ENCODE results near the gene LRRC47.

The LRRC47 gene

DNA sequence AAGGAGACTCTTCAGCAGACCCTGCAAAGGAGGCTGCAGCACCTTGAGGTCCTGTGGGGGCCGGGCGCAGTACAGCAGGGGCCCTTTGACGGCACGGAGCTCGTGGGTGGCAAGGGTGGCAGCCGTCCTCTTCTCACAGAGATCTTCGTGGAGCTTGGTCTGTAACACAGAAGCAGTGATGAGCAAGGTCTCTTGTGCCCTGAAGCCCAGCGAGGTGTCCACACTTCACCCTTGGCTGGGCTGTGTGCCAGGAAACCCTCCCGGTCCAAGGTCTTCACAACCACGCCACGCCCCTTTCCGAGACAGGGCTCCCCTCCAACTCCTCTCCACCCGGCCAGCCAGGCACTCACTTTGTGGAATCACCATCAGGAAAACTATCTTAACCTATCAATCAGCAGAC, 11.3 kb downstream of the LRRC47 start:
- TF ChIP-seq GATA3 (IDR thresholded peaks at IDR 0.05; ENCODE audit: low read depth, low read length) (no peak), GATA2 (IDR thresholded peaks at IDR 0.05; ENCODE audit: low read depth, low read length) (no peak)

DNA sequence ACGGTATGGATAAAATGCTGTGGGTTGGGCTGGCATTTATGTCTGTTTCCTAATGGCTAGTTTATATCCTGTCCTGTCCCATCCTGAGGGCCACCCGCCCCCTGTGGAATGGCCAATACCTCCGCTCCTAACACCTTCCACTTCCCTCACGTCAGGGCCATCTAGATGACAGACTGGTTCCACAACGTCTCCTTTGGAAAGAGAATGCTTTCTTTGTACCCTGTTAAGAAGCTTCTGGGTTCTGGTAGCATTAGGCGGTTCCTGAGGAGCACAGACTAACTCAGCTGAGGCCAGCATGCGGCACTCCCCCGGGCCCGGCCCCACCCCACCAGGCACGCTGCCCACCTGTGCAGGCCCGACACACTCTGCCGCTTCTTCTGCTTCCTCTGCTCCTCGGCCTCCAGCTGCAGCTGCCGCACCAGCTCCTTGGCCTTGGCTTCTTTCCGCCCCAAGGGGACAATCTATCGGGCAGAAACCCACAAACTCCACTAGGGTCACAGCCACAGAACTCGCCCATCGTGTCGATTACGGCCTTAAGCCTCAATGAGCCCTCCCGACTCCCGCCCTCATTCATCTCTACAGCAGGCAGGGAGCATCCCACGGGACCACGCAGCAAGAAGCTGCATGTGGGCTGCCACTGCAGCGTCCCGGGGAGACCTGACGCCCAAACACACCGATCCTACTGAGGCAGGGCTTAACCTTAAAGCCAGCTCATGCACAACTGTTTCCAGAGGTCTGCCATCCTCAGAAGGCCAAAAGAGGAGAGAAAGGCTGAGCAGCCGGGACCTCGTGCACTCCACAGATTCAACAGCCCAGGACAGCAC, 12.4 kb downstream of the LRRC47 start:
- TF ChIP-seq GATA3 (IDR thresholded peaks at IDR 0.05; ENCODE audit: low read depth, low read length) (no peak), GATA2 (IDR thresholded peaks at IDR 0.05; ENCODE audit: low read depth, low read length) (no peak)

DNA sequence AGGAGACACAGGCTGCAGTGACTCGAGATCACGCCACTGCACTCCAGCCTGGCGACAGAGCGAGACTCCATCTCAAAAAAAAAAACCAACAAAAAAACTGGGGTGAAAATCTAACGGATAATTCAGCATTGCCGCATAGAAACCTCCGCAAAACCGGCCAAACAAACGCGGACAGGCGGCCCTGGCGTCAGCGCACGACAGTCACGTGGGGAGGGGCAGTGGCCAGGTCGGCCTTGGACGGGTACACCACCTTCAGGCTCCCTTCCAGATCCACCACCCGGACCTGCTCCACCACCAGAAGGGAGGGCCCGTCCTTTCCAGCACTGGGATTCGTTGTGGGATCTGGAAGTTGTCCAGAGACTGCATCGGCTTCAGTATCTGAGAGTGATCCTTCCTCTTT, 15.4 kb downstream of the LRRC47 start:
- no peak for TF ChIP-seq GATA2 (IDR thresholded peaks at IDR 0.05; ENCODE audit: low read depth, low read length)
- no peak for TF ChIP-seq GATA3 (IDR thresholded peaks at IDR 0.05; ENCODE audit: low read depth, low read length)

DNA sequence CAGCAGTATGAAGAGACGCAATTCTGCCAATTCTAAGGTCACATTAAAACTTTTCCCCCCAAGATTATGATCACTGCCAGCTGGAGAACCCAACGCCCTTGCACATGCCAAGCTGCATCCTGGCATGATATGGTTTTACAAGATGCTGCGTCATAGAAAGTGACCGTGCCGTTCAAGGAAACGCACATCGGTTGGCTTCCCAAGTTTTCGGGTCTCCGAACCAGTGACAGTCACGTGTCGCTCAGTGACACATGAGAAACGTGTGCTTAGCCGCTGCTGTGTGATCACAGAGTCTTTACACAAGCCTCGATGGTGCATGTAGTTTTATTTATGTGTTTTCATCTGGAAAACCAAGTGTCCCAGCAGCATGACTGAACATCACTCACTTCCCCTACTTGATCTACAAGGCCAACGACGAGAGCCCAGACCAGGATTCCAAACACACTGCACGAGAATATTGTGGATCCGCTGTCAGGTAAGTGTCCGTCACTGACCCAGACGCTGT, 16.3 kb downstream of the LRRC47 start:
- no peak for TF ChIP-seq GATA3 (IDR thresholded peaks at IDR 0.05; ENCODE audit: low read depth, low read length)
- TF ChIP-seq GATA2 (IDR thresholded peaks at IDR 0.05; ENCODE audit: low read depth, low read length), result no peak

DNA sequence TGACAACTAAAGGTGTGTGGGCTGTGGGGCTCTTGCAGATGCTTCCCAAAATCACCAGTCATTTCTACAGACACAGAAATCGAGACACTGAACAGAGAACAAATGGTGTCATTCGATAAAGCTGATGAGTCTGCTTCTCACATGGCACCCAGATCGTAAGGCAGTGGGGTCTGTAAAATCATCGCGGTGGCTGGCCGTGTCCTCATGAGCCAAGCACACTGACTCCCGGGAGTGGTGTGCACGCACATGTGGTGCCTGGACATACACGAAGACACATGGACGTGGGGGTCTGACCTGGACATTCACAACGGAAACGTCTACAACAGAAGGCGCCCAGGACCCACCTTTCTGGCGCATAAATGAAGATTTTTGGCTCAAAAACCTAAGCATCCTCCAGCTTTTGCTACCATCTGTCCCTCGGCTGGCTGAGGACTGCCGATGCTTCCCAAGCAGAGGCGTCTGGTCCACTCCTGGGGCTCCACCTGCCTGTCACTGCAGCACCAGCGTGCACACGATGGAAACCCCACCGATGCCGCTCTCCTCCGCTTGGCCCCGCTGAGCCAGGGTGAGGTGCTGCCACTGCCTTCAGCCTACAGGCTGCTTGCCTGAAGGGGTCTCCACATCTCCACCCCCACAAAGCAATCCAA, 16.9 kb downstream of the LRRC47 start:
- no peak for TF ChIP-seq GATA3 (IDR thresholded peaks at IDR 0.05; ENCODE audit: low read depth, low read length)
- TF ChIP-seq GATA2 (IDR thresholded peaks at IDR 0.05; ENCODE audit: low read depth, low read length), result no peak

DNA sequence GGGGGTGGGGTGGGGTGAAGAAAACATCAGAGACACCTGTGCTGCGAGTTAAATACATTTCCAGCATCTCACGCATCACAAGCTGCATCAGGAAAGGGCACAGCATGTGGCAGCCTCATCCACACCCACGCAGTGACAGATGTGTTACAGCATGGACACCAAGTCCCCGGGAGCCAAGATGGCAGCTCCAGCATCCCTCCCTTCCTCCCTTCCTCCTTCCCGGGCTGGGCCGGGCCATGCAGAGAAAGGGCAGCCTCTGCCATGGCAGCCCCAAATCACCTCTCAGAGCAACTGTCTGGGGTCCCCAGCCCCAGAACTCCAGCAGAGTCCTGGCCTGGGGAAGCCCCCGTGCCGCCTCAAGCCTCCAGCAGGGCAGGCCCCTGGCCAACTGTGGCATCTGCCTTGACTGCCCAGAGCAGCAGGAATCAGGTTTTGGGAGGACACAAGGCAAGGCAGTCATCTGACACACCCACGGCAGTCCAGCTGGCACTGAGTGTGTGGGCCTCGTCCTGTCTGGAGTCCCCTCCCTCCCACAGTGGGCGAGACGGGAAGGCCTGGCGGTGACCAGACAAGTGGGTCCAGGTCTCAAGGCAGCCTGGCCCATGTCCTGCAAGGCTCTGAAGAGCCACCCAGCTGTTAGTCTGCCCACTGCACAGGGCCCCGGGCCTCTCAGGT, 17.6 kb downstream of the LRRC47 start:
- TF ChIP-seq GATA2 (IDR thresholded peaks at IDR 0.05; ENCODE audit: low read depth, low read length) (no peak), GATA3 (IDR thresholded peaks at IDR 0.05; ENCODE audit: low read depth, low read length) (no peak)

DNA sequence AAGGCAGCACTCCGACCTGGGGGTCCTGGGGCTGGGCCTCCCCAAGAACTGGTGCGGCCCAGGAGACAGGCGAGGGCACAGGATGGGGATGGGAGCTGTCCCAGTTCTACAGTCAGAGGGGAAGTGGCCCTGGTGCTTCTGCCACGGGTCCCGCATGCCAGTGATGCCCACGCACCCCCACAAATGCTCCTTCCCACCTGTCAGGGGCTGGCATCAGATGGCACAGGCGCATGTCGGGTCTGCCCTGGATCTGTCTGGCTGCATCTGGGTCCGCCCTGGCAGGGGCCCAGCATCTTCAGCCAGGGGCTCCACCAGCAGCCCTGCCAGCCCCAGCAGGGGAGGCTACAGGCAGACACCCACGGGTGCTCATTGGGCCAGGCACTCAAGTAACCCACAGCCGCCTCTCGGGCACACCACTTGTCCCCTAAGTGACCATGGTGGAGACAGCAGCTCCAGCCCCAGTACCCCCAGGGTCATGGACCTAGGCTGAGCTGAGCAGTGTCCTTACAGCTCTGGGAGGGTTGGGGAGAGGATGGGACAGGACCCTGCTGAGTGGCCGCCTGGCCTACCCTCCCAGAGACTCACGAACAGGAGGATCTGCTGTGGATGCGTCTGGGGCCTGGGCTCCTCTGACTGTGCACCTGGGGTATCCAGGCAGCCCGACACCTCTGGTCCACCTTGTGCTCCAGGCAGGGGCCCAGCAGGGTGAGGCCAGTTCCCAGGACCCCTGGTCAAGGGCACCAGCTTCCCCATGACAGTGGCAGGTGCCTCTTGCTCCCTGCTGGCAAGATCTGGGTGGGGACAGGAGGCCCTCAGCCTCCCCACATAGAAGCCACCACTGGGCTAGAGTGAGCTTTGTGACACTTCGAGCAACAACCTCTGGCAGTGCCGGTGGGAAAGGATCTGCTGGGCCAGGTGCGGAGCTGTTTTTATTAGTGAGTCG, 18.4 kb downstream of the LRRC47 start:
- TF ChIP-seq GATA2 (IDR thresholded peaks at IDR 0.05; ENCODE audit: low read depth, low read length) (no peak), GATA3 (IDR thresholded peaks at IDR 0.05; ENCODE audit: low read depth, low read length) (no peak)

DNA sequence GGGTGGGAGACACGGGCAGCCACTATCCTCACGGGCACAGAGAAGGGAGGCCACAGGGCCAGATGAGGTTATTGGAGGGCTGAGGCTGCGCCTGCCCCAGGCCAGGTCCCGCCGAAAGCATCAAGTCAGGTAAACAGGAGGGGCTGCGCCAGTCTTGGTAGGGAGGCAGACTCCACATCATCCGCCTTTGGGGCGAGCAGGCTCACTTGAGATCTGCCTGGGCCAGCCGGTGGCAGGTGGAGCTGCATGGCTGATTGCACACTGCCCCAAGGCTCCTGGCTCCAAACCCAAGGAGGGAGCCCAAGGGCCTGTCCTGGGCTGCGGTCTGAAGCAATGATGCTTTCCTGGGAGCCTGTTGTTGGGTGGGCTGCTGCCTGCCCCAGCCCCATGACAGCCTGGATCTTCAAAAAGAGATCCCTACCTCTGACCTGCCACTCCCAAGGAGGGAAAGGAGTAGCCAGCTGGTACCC, 19.2 kb downstream of the LRRC47 start:
- TF ChIP-seq GATA3 (IDR thresholded peaks at IDR 0.05; ENCODE audit: low read depth, low read length) (no peak), GATA2 (IDR thresholded peaks at IDR 0.05; ENCODE audit: low read depth, low read length) (no peak)

DNA sequence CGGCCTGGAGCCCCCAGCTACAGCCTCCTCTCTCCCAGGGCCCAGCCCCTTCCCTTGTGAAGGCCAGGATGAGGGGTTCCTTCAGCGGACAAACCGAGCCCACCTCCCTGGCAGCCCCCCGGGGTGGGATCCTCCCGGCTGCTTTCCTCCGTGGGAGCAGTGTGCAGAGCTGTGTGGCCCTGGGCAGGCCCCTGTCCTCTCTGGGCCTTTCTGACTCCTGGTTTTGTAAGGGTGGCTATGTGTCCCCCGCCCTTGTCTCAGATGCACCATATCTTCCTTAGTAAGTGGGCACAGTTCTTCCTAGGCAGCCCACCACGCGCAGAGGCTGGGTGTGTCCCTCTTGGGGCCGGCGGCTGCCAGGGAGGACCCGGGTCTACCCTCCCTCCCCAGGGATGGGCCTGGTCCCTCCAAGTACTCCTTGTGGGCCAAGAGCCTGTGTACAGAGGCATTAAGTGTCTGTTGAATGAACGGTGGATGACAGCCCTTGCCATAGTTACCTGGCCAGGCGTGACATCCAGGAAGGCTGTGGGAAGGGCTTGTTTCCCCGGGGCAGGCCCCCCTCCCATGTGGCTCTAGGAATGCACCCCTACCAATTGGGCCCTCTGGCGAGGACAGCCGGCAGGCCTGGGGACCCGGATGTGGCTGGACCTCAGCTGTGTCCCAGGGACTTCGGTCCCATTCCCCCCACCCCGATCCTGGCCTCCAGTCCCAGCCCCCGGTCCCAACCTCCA, 19.9 kb downstream of the LRRC47 start:
- no peak for TF ChIP-seq GATA2 (IDR thresholded peaks at IDR 0.05; ENCODE audit: low read depth, low read length)
- TF ChIP-seq GATA3 (IDR thresholded peaks at IDR 0.05; ENCODE audit: low read depth, low read length), result no peak

DNA sequence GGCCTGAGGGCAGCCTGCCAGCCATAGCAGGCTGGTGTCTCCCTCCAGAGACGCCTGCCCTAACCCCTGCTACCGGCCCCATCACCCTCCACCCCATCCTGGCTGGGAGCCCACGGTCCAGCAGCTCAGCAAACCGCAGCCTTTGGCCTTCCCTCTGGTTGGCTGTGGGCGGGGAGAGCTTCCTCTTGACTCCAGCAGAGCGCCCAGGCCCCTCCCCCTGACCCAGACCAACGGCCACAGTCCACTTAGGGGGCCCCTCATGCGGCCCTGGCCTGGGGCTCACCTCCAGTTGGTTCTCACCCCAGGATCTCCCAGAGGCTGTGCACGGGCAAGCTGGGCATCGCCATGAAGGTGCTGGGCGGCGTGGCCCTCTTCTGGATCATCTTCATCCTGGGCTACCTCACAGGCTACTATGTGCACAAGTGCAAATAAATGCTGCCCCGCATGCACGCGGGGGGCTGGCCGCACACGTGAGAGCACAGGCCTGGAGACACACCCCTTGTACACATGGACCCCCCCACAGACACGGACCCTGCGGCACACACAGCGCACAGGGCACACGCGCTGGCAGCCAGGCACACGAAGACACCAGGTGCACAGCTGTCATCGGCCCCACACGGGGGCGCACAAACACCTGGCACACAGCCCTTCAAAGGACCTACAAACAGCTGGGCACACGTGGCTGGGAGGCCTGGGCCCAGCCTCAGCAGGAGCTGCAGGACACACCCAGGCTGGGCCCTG, 20.6 kb downstream of the LRRC47 start:
- TF ChIP-seq GATA3 (IDR thresholded peaks at IDR 0.05; ENCODE audit: low read depth, low read length), result no peak
- no peak for TF ChIP-seq GATA2 (IDR thresholded peaks at IDR 0.05; ENCODE audit: low read depth, low read length)

DNA sequence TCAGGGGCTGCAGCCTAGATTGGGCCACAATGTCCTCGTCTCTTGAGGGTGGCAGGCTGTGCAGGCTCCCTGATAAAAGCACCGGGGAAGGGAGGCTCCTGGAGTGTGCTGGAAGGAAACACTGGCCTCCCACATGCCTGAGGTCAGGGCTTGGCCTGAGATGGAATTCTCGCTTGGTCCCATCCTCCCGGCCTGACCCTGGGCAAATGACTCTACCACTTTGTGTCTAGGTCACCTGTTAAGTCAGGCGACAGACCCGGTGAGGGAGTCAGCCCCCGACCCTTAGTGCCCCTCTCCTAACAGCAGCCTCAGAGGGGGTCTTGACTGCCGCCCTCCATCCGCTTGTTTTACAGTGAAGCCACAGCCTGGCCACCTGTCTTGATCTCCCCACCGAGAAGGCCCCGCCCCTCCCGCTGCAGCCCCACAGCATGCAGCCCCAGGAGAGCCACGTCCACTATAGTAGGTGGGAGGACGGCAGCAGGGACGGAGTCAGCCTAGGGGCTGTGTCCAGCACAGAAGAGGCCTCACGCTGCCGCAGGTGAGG, 21.3 kb downstream of the LRRC47 start:
- no peak for TF ChIP-seq GATA3 (IDR thresholded peaks at IDR 0.05; ENCODE audit: low read depth, low read length)
- TF ChIP-seq GATA2 (IDR thresholded peaks at IDR 0.05; ENCODE audit: low read depth, low read length), result no peak
